HCT116 (cell line): Measurements from ENCODE around the gene IFITM2. TPM values are rescaled to one million over a fixed set of nuclear protein-coding genes. Genes with fewer than 3 reads are reported as not detected.
"Not testable (repeated sequence)": the region's sequence is repeated elsewhere in the genome, so short reads cannot be mapped to it uniquely, and the experiment has no call there.

ENCODE experiments used
- ATAC-seq: fragments of 200-7000 bp; cut with Tn5 transposase; 2 replicates; pipeline ENCODE4 v1.9.1; 2020; ENCODE audit warnings: mild to moderate bottlenecking, moderate library complexity
- BruUV-seq: library from RNA; stranded (reverse); fragments of 400-500 nt; replicated peaks from 2 replicates; lab custom pipeline; 2021; lab: Mats Ljungman, UMichigan
- CTCF ChIA-PET: fragments of 300-600 bp; sonication (Branson Sonifier 250); formaldehyde crosslinking; loops from one replicate; lab custom pipeline; 2021; ENCODE audit warnings: antibody characterized with exemption; lab: Charles Lee
- POLR2A ChIA-PET: fragments of 300-600, 350-600 bp; sonication (Branson Sonifier 250); formaldehyde crosslinking; loops from one replicate; lab custom pipeline; 2021; ENCODE audit warnings: antibody characterized with exemption; lab: Charles Lee
- RAD21 ChIA-PET, 2 experiments: fragments of 300-600 bp; sonication (Branson Sonifier 250); formaldehyde crosslinking; loops; one replicate each; lab custom pipeline; 2023; ENCODE audit warnings: low total read pairs in 2 of 2; ENCODE audit not compliant: uncharacterized antibody in 2 of 2, unreplicated experiment in 2 of 2, low non-redundant PET in 1 of 2; lab: Charles Lee
- DNase-seq: peaks from one replicate; pipeline ENCODE4 v3.0.0-alpha.2; 2010; ENCODE audit warnings: low read depth, low spot score
- H2AFZ ChIP-seq: fragments of 200-600 bp; shearing (Covaris generic), sonication (generic); 2 replicates; pipeline ENCODE4 v1.6.1; 2017; ENCODE audit warnings: low read depth, mixed run types, mixed read lengths, antibody characterized with exemption, low read length; ENCODE audit not compliant: poor library complexity, severe bottlenecking
- H3K27ac ChIP-seq: 2 replicates; pipeline ENCODE4 v1.5.1; 2012; ENCODE audit warnings: low read depth, low read length
- H3K27me3 ChIP-seq: fragments of 200-600 bp; sonication (generic); 2 replicates; pipeline ENCODE4 v1.6.1; 2016; ENCODE audit warnings: mixed run types, low read length, mixed read lengths; ENCODE audit not compliant: insufficient read depth
- H3K36me3 ChIP-seq, 2 experiments: fragments of 200-500 bp in 1 of 2; fragments of 200-600 bp in 1 of 2; sonication (Bioruptor generic) in 1 of 2; sonication (generic) in 1 of 2; 2 replicates each; pipeline versions ENCODE4 v1.5.1 to v1.6.1; 2014 to 2016; ENCODE audit warnings: low read length in 2 of 2, inconsistent platforms in 1 of 2, mixed read lengths in 1 of 2, mixed run types in 1 of 2; ENCODE audit not compliant: insufficient read depth in 2 of 2, control insufficient read depth in 1 of 2
- H3K4me1 ChIP-seq, 2 experiments: fragments of 200-600 bp in 1 of 2; sonication (generic) in 1 of 2; 2 replicates each; pipeline versions ENCODE4 v1.5.1 to v1.6.1; 2012 to 2017; ENCODE audit warnings: low read length in 2 of 2, inconsistent platforms in 1 of 2, mild to moderate bottlenecking in 1 of 2, mixed read lengths in 1 of 2, mixed run types in 1 of 2, moderate library complexity in 1 of 2; ENCODE audit not compliant: insufficient read depth in 2 of 2, control insufficient read depth in 1 of 2
- H3K4me2 ChIP-seq: fragments of 200-600 bp; sonication (generic); 2 replicates; pipeline ENCODE4 v1.6.1; 2017; ENCODE audit warnings: mixed run types, low read length, mixed read lengths
- H3K4me3 ChIP-seq, 2 experiments: fragments of 200-600 bp in 1 of 2; sonication (generic) in 1 of 2; replicated peaks in 1 of 2; 2 replicates each; pipeline ENCODE4 v1.5.1; 2011 to 2016; ENCODE audit warnings: low read length in 2 of 2, control low read depth in 1 of 2, low read depth in 1 of 2, mild to moderate bottlenecking in 1 of 2, mixed read lengths in 1 of 2, mixed run types in 1 of 2
- H3K79me2 ChIP-seq: fragments of 200-600 bp; sonication (generic); 2 replicates; pipeline ENCODE4 v1.6.1; 2017; ENCODE audit warnings: mild to moderate bottlenecking, mixed run types, low read length, moderate library complexity, mixed read lengths; ENCODE audit not compliant: insufficient read depth
- H3K9ac ChIP-seq: fragments of 200-600 bp; sonication (generic); 2 replicates; pipeline ENCODE4 v1.6.1; 2016; ENCODE audit warnings: low read length, mixed read lengths
- H3K9me2 ChIP-seq: fragments of 200-600 bp; sonication (generic), shearing (Covaris generic); 2 replicates; pipeline ENCODE4 v1.6.1; 2017; ENCODE audit warnings: mixed run types, mild to moderate bottlenecking, moderate library complexity; ENCODE audit not compliant: insufficient read depth
- H3K9me3 ChIP-seq, 2 experiments: fragments of 200-500 bp in 1 of 2; fragments of 200-600 bp in 1 of 2; sonication (Bioruptor generic) in 1 of 2; sonication (generic) in 1 of 2; 2 replicates each; pipeline ENCODE4 v1.6.1; 2014 to 2017; ENCODE audit warnings: low read length in 2 of 2, mixed read lengths in 2 of 2, inconsistent platforms in 1 of 2, low read depth in 1 of 2, mild to moderate bottlenecking in 1 of 2, mixed run types in 1 of 2, moderate library complexity in 1 of 2; ENCODE audit not compliant: control insufficient read depth in 1 of 2, insufficient read depth in 1 of 2
- H4K20me1 ChIP-seq: fragments of 200-600 bp; sonication (generic), shearing (Covaris generic); 2 replicates; pipeline ENCODE4 v1.6.1; 2017; ENCODE audit warnings: mixed run types, mild to moderate bottlenecking, moderate library complexity; ENCODE audit not compliant: insufficient read depth
- CBX3 ChIP-seq: IDR thresholded peaks from 2 replicates; pipeline ENCODE4 v1.6.1; 2012; ENCODE audit warnings: low read depth
- FOSL1 ChIP-seq: IDR thresholded peaks from 2 replicates; pipeline ENCODE4 v1.6.1; 2012; ENCODE audit warnings: low read depth
- SIN3A ChIP-seq: IDR thresholded peaks from 2 replicates; pipeline ENCODE4 v1.6.1; 2012; ENCODE audit warnings: low read depth
- ZFX ChIP-seq: fragments of 450-650 bp; IDR thresholded peaks from 2 replicates; pipeline ENCODE4 v1.6.1; 2017
- intact Hi-C: fragments of 100-400 bp; cut with micrococcal nuclease; formaldehyde crosslinking; loops from 2 replicates; pipeline ENCODE4 v1.10.0; 2022
- total RNA-seq: library from RNA; stranded (reverse); gene quantifications from one replicate; pipeline ENCODE4 v1.2.1, GENCODE V29; 2021; ENCODE audit not compliant: unreplicated experiment

IFITM2 gene
- total RNA-seq, 1 experiment from 2014 or later, result 106 TPM

DNA sequence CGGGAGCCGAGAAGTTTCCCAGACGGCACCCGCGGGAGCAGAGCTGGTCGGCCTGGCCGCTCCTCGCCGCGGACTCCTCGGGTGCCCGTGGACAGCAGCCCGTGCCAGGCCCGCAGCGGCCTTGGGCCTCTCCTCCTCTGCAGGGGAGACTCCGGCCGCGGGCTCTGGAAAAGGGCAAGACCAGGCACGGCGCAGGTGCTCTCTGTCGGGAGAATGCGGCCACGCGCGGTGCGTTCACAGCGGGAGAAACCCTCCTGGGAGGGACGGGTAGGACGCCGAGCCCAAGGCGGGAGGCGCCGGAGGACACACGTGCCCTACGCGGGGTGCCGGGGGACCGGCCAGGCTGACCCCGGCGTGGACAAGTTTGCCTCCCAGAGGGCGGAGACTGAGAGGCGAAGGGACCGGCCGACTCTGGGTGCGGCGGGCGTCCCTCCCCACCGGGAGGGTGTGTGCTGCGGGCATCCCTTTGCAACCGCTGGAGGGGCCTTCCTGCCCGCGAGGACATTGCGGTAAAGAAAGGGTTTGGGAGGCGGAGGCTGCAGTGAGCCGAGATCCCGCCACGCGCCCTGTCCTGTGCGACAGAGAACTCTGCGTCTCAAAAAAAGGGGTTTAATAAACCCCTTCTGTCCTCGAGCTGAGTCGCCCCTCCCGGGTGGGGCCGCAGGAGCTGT lies 8.6 kb downstream of the IFITM2 start:
- Histone ChIP-seq H2AFZ (no peak overlapping the region), H4K20me1 (no peaks in the 10 kb centered on the region), H3K9me3 (no peaks in the 10 kb centered on the region), H3K4me3 (no peak overlapping the region), H3K4me1 (peaks cover 10 to 16% of the 10 kb centered on the region in 2 experiments), H3K9ac (no peak overlapping the region), H3K27me3 (no peaks in the 10 kb centered on the region), H3K36me3 (no peaks in the 10 kb centered on the region), H3K9me2 (no peaks in the 10 kb centered on the region), H3K27ac (no peak overlapping the region), H3K79me2 (peaks cover 12% of the 10 kb centered on the region), H3K4me2 (no peak overlapping the region)
- no peak for TF ChIP-seq SIN3A
- no peak for TF ChIP-seq ZFX
- no TSS peak for BruUV-seq
- CTCF ChIA-PET, result interaction anchor here (1.2 to 1.8 kb wide), 2 partner anchors 8 to 10 kb away, joined by 6 to 8 read pairs; partner anchors contain the start of gene IFITM2
- RAD21 ChIA-PET, result no interaction called here
- no peak for ATAC-seq
- DNase-seq, result no peak
- POLR2A ChIA-PET, result no interaction called here
- intact Hi-C loops, result no loop called here

DNA sequence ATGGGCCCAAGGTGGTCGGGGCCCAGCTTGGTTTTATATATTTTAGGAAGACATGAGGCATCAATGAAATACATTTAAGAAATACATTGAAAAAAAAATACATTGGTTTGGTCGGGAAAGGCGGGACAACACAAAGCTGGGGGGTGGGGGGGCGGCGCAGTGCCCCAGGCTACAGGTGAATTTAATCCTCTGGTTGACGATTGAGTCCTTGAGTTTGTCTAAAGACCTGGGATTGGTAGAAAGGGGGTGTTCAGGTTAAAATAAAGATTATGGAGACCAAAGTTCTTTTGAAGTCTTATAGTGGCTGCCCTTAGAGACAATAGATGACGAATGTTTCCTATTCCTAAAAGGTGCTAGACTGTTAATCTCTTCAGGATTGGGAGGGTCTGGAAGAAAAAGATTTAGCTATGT lies 9.3 kb downstream of the IFITM2 start:
- TF ChIP-seq FOSL1 (no peak), CBX3 (no peak)
- H3K4me2 ChIP-seq, result no peak overlapping the region
- H3K9me3 ChIP-seq, result no peaks in the 10 kb centered on the region
- H2AFZ ChIP-seq, result no peak overlapping the region
- no peaks in the 10 kb centered on the region for H3K9me2 ChIP-seq
- no peaks in the 10 kb centered on the region for H3K36me3 ChIP-seq
- DNase-seq (no peak), ATAC-seq (no peak)
- CTCF ChIA-PET, result interaction anchor here (0.6 to 1.8 kb wide), 6 partner anchors 8 to 38 kb away, joined by 3 to 8 read pairs (median 5); partner anchors contain the start of gene IFITM2
- no peaks in the 10 kb centered on the region for H3K27me3 ChIP-seq
- H4K20me1 ChIP-seq, result no peaks in the 10 kb centered on the region
- POLR2A ChIA-PET, result no interaction called here
- H3K79me2 ChIP-seq, result peaks cover 12% of the 10 kb centered on the region
- BruUV-seq, result no TSS peak
- no peak overlapping the region for H3K27ac ChIP-seq
- intact Hi-C loops, result no loop called here
- H3K4me1 ChIP-seq, result peaks cover 10 to 16% of the 10 kb centered on the region in 2 experiments
- RAD21 ChIA-PET, result interaction anchor here in 1 of 2 experiments (0.6 kb wide), 1 partner anchor 22 kb away, joined by 4 read pairs; no protein-coding TSS in a partner anchor
- H3K9ac ChIP-seq, result no peak overlapping the region
- H3K4me3 ChIP-seq, result no peak overlapping the region

DNA sequence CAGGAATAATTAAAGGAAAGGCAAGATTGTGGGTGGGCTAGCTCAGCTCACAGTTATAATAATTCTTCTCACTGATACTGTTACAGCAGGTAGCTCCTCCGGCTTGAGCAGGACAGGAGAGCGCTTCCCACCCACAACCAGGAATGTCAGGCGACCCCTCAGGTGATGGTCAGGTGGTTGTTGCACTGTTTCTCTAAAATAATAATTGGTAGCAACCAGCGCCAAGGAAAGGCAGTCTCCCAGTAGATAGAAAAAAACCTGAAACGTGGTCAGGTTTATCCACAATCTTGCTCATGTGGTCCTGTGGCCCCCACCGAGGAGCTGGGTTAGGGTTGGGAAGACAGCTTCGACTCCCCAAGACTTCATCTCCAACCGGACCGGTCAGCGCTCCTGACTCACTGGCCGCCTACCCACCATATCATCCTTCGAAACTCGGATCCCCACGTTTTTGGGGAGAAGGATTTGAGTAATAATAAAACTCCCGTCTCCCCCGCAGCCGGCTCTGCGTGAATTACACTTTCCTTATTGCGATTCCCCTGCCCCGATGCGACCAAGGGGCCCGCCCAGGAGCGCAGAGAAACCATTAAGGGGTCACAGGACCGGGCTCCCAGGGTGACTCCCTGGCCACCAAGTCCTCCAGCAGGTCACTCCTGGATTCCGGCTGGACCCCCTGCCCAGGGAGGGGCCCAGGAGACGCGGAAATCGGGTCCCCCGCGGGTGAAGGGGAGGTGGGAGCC lies 10.2 kb downstream of the IFITM2 start:
- intact Hi-C loops, H2AFZ ChIP-seq, ATAC-seq, H3K9ac ChIP-seq, H3K4me2 ChIP-seq, POLR2A ChIA-PET, H3K27me3 ChIP-seq, H3K4me3 ChIP-seq, H3K9me3 ChIP-seq, H3K9me2 ChIP-seq, H3K27ac ChIP-seq, DNase-seq, BruUV-seq, H3K36me3 ChIP-seq, H4K20me1 ChIP-seq: not testable (repeated sequence)
- ChIA-PET RAD21 (interaction anchor here in 1 of 2 experiments (0.6 kb wide), 1 partner anchor 21 kb away, joined by 4 read pairs; no protein-coding TSS in a partner anchor), CTCF (interaction anchor here (0.6 to 1.8 kb wide), 6 partner anchors 9 to 37 kb away, joined by 3 to 8 read pairs (median 5); partner anchors contain the start of gene IFITM2)
- peaks cover 12% of the 10 kb centered on the region for H3K79me2 ChIP-seq
- H3K4me1 ChIP-seq, result peaks cover 10 to 16% of the 10 kb centered on the region in 2 experiments
